ENCODE results near the gene USH2A.

USH2A gene

GRCh38 chr1:216270086-216270773 is 153.0 kb downstream of the USH2A start:
- DNase-seq (ENCODE audit: low read depth), result no peak

- no peak for DNase-seq (ENCODE audit: low read depth)
Observed at GRCh38 chr1:216261631-216262030, 161.6 kb downstream of the USH2A start.

GRCh38 chr1:216258856-216259255 is 164.4 kb downstream of the USH2A start:
- no peak for DNase-seq (ENCODE audit: low read depth)

GRCh38 chr1:216258386-216258785 is 164.9 kb downstream of the USH2A start:
- no peak for DNase-seq (ENCODE audit: low read depth)

DNA sequence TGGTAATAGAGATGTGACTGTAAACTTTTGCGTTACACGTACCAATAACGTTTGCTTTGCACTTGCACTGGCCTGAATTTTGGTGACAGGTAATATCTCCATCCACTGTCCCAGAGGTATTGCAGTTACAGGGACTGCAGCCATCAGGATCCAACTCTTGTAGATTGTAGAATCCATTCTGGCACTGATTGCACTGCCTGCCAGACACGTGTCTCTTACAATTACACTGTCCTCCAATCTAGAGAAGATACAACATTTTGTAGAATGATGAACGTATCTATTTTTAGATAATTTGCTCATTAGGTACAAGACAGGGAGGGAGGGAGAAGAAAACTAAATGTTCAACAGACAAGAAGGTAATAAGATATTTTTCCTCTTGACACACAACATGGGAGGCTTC is 172.4 kb downstream of the USH2A start:
- DNase-seq (ENCODE audit: low read depth), result no peak

GRCh38 chr1:216248628-216249027 is 174.6 kb downstream of the USH2A start:
- no peak for DNase-seq (ENCODE audit: low read depth)

DNA sequence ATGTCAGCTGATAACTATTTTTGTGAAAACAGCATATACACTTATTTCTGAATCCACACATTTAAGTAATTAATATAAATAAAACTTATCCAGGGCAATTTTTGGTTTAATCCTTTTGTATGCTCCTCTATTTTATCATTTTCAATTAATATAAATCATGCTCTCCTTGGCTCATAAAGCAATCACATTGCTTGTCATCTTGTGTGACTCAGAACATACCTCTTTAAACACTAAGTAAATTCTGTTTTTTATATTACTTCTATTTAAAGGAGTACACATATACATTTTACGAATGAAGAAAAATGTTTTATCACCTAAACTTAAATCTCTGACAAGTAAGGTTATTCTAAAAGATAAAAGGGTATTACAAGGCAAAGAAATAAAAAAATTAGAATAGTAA is 175.3 kb downstream of the USH2A start:
- DNase-seq (ENCODE audit: low read depth), result no peak

GRCh38 chr1:216246577-216247203 is 176.6 kb downstream of the USH2A start:
- no peak for DNase-seq (ENCODE audit: low read depth)

GRCh38 chr1:216238844-216239243 is 184.4 kb downstream of the USH2A start:
- DNase-seq (ENCODE audit: low read depth), result no peak

GRCh38 chr1:216237927-216238542 is 185.2 kb downstream of the USH2A start:
- no peak for DNase-seq (ENCODE audit: low read depth)

DNA sequence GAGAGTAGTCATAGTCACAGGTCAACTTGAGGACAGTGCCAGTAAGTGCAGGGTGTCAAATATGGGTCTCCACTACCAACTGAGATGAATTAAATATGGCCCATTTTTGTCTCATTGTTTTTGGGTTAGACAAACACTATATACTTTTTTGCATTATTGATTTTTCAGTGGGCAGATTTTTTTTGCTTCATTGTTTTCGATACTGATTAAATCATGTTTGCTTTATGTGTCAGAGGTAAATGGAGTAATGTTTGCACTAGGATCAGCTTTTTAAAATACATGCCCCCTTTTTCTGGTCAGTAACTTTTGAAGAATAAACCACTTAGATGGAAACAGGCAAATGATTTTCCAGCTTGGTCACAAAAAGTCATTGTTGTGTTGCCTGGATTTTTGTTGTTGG is 199.0 kb downstream of the USH2A start:
- no peak for DNase-seq (ENCODE audit: low read depth)

GRCh38 chr1:216223486-216223885 is 199.8 kb downstream of the USH2A start:
- no peak for DNase-seq (ENCODE audit: low read depth)

DNA sequence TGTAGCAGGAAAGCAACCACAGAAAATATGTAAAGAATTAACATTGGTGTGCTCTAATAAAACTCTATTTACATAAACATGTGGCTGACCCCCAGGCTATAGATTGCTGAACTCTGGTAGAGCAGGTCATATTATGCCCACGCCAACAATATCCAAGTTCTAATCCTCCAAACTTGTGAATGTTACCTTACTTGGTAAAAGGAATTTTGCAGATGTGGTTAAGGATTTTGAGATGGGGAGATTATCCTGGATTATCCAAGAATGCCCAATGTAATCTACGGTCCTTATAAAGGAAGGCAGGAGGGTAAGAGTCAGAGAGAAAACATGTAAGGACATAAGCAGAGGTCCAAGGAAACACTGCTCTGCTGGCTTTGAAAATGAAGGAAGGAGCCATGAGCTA is 201.0 kb downstream of the USH2A start:
- no peak for DNase-seq (ENCODE audit: low read depth)

DNA sequence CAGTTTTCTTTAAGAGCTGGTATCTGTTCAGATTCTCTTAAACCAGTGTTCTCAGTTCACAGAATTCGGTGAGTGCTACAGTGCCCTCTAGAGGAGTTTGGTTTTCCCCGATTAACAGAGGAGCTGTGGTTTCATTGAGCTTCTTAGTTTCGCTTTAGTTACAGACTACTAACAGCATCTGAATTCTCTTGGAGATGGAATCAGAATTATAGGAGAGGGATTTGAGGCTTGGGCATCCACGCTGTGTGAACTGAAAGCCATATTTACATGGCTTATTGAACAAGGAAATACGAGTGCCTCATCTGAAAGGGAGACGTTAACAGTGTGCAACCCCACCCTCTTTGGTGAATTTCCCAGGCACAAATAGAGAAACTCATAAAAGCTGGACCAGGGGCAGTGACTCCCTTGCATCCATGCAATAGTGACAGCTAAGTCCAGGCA is 202.0 kb downstream of the USH2A start:
- no peak for DNase-seq (ENCODE audit: low read depth)

GRCh38 chr1:216216305-216216704 is 206.9 kb downstream of the USH2A start:
- no peak for DNase-seq (ENCODE audit: low read depth)

DNA sequence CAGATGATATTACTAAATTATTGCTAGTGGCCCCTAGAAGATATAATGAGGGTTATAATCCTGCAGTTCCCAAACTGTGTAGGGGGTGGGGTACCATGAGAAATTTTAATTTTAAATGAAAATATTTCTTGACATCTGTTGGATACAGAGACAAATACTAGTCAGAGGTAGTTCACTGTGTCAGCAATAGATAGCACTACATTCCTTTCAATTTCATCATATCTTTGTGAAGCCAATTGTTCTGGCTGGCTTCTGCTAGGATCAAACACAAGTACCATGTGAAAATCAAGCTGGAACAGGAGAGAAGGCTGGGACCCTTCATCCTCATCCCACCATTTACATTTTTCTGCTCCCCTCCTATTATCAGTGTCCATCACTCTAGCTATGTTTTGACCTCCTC is 208.1 kb downstream of the USH2A start:
- DNase-seq (ENCODE audit: low read depth), result no peak

DNA sequence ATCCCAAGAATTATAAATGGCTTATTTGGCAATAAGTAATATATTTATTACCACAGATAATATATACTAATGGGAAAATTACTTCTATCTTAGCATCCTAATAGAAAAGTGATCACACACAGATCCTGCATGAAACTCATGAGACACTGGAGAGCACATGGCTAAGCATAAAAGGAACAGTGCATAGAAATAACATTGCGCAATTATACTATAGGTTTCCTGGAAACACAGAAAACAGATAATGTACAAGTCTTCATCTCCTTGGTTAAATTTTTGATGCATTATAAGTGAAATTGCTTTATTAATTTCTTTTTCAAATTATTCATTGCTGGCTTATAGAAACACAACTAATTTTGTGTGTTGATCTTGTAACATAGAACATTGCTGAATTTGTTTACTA is 210.4 kb downstream of the USH2A start:
- DNase-seq (ENCODE audit: low read depth), result no peak

DNA sequence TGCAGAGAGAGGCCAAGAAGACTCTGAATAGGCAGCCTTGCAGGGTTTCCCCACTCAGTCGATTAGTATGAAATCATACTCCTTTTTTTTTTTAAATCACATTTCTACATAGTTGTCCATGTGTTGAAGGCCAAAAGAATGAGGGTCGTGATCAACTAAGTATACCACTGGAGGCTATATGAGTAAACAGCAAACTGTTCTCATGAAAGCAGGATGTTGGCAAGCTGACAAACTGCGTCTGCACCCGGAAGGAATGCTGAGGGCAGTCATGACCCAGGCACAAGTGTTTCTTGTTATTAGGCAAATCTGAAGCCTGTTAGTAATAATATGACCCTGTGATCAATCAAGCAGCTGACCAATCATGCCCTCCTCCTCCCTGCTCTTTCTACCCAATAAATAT is 213.2 kb downstream of the USH2A start:
- DNase-seq (ENCODE audit: low read depth), result no peak

DNA sequence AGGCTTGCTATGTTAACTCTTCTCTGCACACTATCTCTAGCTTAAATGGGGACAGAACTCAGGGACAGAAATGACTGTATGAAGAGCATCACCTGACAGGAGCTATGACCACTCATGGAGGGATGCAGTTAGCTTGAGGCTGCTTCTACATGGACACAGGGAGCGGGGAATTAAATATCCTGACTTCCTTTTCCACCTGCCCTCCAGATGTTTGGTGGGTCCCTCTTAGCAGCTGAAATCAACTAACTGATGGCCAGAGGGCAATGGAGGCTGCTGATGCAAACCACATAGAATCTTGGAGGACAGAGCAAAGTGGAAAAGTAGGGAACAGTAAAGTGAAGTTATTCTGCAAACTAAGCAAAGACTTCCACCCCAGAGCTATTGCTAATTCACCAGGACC is 214.1 kb downstream of the USH2A start:
- DNase-seq (ENCODE audit: low read depth), result no peak

DNA sequence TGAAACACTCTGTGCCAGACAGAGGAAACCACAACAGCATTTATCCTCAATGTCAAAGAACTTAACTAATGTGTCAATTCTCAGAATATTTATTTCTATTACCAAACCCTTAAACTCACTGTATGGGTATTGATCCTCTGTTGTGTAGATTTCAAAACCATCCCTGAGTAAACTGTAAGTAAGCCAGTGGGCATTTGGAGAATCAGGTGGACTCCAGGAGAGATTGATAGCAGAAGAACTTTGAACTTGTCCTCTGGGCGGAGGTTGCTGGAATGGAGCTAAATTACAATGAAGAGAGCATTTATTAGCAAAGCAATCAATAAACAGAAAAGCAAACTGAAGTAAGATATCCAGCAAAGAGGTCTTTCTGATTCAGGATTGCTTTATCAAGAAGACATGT is 216.1 kb downstream of the USH2A start:
- DNase-seq (ENCODE audit: low read depth), result no peak

DNA sequence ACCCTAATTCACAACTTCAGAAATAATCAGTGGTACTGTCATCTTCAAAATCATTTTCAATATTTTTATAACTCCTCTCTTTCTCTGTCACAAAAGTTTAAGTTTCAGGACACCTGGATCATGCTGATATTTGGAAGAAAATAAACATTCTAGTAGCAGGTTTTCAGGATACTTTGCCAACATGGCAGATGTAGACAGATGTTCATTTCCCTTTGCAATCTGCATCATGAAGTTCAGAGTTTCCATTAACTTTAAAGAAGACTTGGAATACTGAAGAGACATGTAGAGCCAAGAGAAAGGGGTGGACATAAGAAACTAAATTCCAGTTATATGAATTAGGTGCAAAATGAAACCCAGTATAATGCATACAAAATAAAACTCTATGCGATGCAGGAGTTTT is 218.1 kb downstream of the USH2A start:
- no peak for DNase-seq (ENCODE audit: low read depth)

DNA sequence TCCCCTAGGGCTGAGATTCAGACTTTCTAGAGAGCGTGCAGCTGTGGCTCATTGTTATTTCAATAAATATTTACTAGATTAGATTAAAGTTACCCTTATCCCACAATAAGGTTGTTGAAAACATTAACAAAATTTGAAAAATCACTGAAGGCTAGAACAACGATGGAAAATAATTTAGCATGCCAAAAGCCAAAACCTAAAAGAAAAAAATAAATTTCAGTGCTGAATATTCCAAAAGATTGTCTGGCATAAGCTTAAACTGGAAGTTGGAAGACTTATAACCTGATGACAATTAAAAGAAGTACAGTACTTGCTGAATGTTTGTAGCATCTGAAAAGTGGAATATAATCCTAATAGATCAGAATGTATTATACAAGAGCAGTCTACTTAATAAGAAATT is 221.3 kb downstream of the USH2A start:
- DNase-seq (ENCODE audit: low read depth), result no peak

DNA sequence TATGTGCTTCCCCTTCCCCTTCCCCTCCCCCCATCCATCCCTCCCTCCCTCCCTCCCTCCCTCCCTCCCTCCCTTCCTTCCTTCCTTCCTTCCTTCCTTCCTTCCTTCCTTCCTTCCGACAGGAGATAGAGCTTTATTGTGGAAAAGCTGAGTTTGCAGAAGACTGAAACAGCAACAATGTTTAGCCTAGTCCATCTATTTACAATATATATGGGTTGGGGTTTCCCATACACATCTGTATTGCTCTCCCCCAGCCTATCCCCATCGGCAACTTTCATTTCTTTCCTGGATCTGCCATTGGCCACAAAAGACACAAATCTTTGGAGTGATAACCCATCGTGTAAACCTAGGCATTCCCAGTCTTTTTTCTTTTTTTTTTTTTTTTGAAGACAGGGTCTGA is 222.3 kb downstream of the USH2A start:
- DNase-seq (ENCODE audit: low read depth), result no peak

- DNase-seq (ENCODE audit: low read depth), result no peak
Observed at GRCh38 chr1:216194721-216195120, 228.5 kb downstream of the USH2A start.

All from stimulated activated CD8-positive, alpha-beta memory T cell treated with anti-CD3 and anti-CD28 coated beads, Interleukin-15, amount 100 ng/mL, for 24 hours (primary cell).